Chondrocyte (in vitro differentiated cells): ENCODE data around the gene SEC16A. TPM values are rescaled to one million over a fixed set of nuclear protein-coding genes. Genes with fewer than 3 reads are reported as not detected.

ENCODE experiments used
- DNase-seq: peaks from one replicate; pipeline ENCODE4 v3.0.0; 2021; ENCODE audit warnings: mixed read lengths, low spot score
- H3K27ac Mint-ChIP-seq: one replicate; pipeline ENCODE4 v1.8.0; 2021; ENCODE audit warnings: mild to moderate bottlenecking, moderate library complexity, mixed read lengths; ENCODE audit not compliant: unreplicated experiment
- H3K27me3 Mint-ChIP-seq: 2 replicates; pipeline ENCODE4 v1.8.0; 2021; ENCODE audit warnings: low read depth, mixed read lengths
- H3K36me3 Mint-ChIP-seq: 2 replicates; pipeline ENCODE4 v1.8.0; 2021; ENCODE audit warnings: low read depth, mixed read lengths
- H3K4me1 Mint-ChIP-seq: 2 replicates; pipeline ENCODE4 v1.8.0; 2021; ENCODE audit warnings: low read depth, mild to moderate bottlenecking, mixed read lengths
- H3K4me3 Mint-ChIP-seq: one replicate; pipeline ENCODE4 v1.8.0; 2021; ENCODE audit warnings: mild to moderate bottlenecking, moderate library complexity, mixed read lengths; ENCODE audit not compliant: unreplicated experiment
- H3K9me3 Mint-ChIP-seq: 2 replicates; pipeline ENCODE4 v1.8.0; 2021; ENCODE audit warnings: low read depth, mixed read lengths
- CTCF ChIP-seq: fragments of 200-600 bp; sonication (generic); IDR thresholded peaks from 2 replicates; pipeline ENCODE4 v1.5.0; 2021; ENCODE audit warnings: antibody characterized with exemption, mild to moderate bottlenecking, moderate library complexity
- total RNA-seq: library from RNA; stranded (reverse); gene quantifications from 3 replicates; pipeline ENCODE4 v1.2.1, GENCODE V29; 2021

SEC16A gene
- total RNA-seq, 1 donor from 2014 or later, result 91.7 TPM

- Mint-ChIP-seq H3K36me3 (peaks cover 39% of the 10 kb centered on the region), H3K27me3 (no peaks in the 10 kb centered on the region), H3K4me3 (no peak overlapping the region), H3K27ac (peak overlapping the region; percentile 33), H3K9me3 (no peaks in the 10 kb centered on the region), H3K4me1 (no peaks in the 10 kb centered on the region)
- TF ChIP-seq CTCF, result no peak
- peak; percentile 57 for DNase-seq
These were observed 35.6 kb downstream of the SEC16A start for GRCh38 chr9:136447173-136447778.

- TF ChIP-seq CTCF, result no peak
- DNase-seq, result no peak
- H3K36me3 Mint-ChIP-seq, result peaks cover 39% of the 10 kb centered on the region
- no peaks in the 10 kb centered on the region for H3K4me1 Mint-ChIP-seq
- H3K9me3 Mint-ChIP-seq, result no peaks in the 10 kb centered on the region
- H3K4me3 Mint-ChIP-seq, result no peak overlapping the region
- no peaks in the 10 kb centered on the region for H3K27me3 Mint-ChIP-seq
- H3K27ac Mint-ChIP-seq, result no peak overlapping the region
These were observed 37.0 kb downstream of the SEC16A start for GRCh38 chr9:136445799-136446198.

- Mint-ChIP-seq H3K27ac (no peak overlapping the region), H3K4me1 (peaks cover 4% of the 10 kb centered on the region), H3K36me3 (peaks cover 39% of the 10 kb centered on the region), H3K4me3 (no peak overlapping the region), H3K27me3 (no peaks in the 10 kb centered on the region), H3K9me3 (no peaks in the 10 kb centered on the region)
- TF ChIP-seq CTCF, result no peak
- peak; percentile 79 for DNase-seq
These were observed 38.7 kb downstream of the SEC16A start for GRCh38 chr9:136444102-136444501.

- Mint-ChIP-seq H3K4me1 (peaks cover 4% of the 10 kb centered on the region), H3K9me3 (no peaks in the 10 kb centered on the region), H3K27me3 (no peaks in the 10 kb centered on the region), H3K36me3 (peaks cover 39% of the 10 kb centered on the region), H3K4me3 (no peak overlapping the region), H3K27ac (no peak overlapping the region)
- peak; percentile 81 for DNase-seq
- no peak for TF ChIP-seq CTCF
These were observed 39.2 kb downstream of the SEC16A start for GRCh38 chr9:136443687-136444086.

- TF ChIP-seq CTCF, result no peak
- Mint-ChIP-seq H3K27me3 (no peaks in the 10 kb centered on the region), H3K4me1 (peaks cover 8% of the 10 kb centered on the region), H3K4me3 (no peak overlapping the region), H3K36me3 (peaks cover 35% of the 10 kb centered on the region), H3K9me3 (no peaks in the 10 kb centered on the region), H3K27ac (no peak overlapping the region)
- DNase-seq, result peak; percentile 76
These were observed 39.8 kb downstream of the SEC16A start for GRCh38 chr9:136443087-136443486.
